HepG2 (cell line): ENCODE data around the gene IL6R. TPM values are rescaled to one million over a fixed set of nuclear protein-coding genes. Genes with fewer than 3 reads are reported as not detected.
A peak's percentile ranks its signal among the peaks of the same experiment; 100 is the strongest.

ENCODE experiments used
- ARNTL ChIP-seq: sonication (generic); formaldehyde crosslinking; IDR thresholded peaks from 2 replicates; pipeline ENCODE4 v1.4.0; 2020; ENCODE audit warnings: mild to moderate bottlenecking, missing genetic modification reagents
- BORCS8-MEF2B ChIP-seq: sonication (generic); formaldehyde crosslinking; IDR thresholded peaks from 2 replicates; pipeline ENCODE4 v1.8.0; 2022; ENCODE audit warnings: mild to moderate bottlenecking, missing genetic modification reagents
- FOSL2 ChIP-seq: sonication (generic); formaldehyde crosslinking; IDR thresholded peaks from 2 replicates; pipeline ENCODE4 v1.4.0; 2020; ENCODE audit warnings: missing genetic modification reagents
- HMG20A ChIP-seq: IDR thresholded peaks from 2 replicates; pipeline ENCODE4 v1.6.1; 2016; ENCODE audit warnings: borderline replicate concordance
- ISX ChIP-seq: sonication (generic); formaldehyde crosslinking; conservative IDR thresholded peaks from 2 replicates; pipeline ENCODE4 v1.5.0; 2020; ENCODE audit warnings: missing genetic modification reagents
- MTA1 ChIP-seq: sonication (generic); formaldehyde crosslinking; IDR thresholded peaks from 2 replicates; pipeline ENCODE4 v1.4.0; 2020; ENCODE audit warnings: missing genetic modification reagents, mild to moderate bottlenecking, borderline replicate concordance
- MYC ChIP-seq: sonication (generic); formaldehyde crosslinking; IDR thresholded peaks from 2 replicates; pipeline ENCODE4 v1.9.0; 2021; ENCODE audit warnings: missing genetic modification reagents, borderline replicate concordance
- POLR2A ChIP-seq, 2 experiments: IDR thresholded peaks; 2 replicates each; pipeline ENCODE4 v1.6.1; 2011; ENCODE audit warnings: low read depth in 2 of 2, low read length in 2 of 2, mild to moderate bottlenecking in 1 of 2, moderate library complexity in 1 of 2; ENCODE audit not compliant: insufficient read depth in 1 of 2
- PTBP1 ChIP-seq: fragments of 200-400 bp; formaldehyde crosslinking; IDR thresholded peaks from 2 replicates; pipeline ENCODE4 v1.6.1; 2018; ENCODE audit warnings: low read length, low read depth; ENCODE audit not compliant: poor library complexity, severe bottlenecking
- RAD21 ChIP-seq: fragments of 450-650 bp; formaldehyde crosslinking; IDR thresholded peaks from 2 replicates; pipeline ENCODE4 v1.5.0; 2020; ENCODE audit warnings: mild to moderate bottlenecking
- SOX13 ChIP-seq, 3 experiments: fragments of 450-650 bp in 1 of 3; sonication (generic) in 1 of 3; formaldehyde crosslinking in 1 of 3; IDR thresholded peaks in 2 of 3; conservative IDR thresholded peaks in 1 of 3; 2 replicates each; pipeline versions ENCODE4 v1.5.0 to v1.6.1; 2016 to 2020; ENCODE audit warnings: antibody characterized with exemption in 1 of 3, mild to moderate bottlenecking in 1 of 3, missing compliant biosample characterization in 1 of 3, missing genetic modification reagents in 1 of 3, moderate library complexity in 1 of 3
- ZMYM2 ChIP-seq: sonication (generic); formaldehyde crosslinking; IDR thresholded peaks from 2 replicates; pipeline ENCODE4 v1.8.0; 2022; ENCODE audit warnings: mild to moderate bottlenecking, missing genetic modification reagents
- ZNF251 ChIP-seq: sonication (generic); formaldehyde crosslinking; IDR thresholded peaks from 2 replicates; pipeline ENCODE4 v1.9.0; 2021; ENCODE audit warnings: mild to moderate bottlenecking, missing genetic modification reagents
- ZNF256 ChIP-seq: sonication (generic); formaldehyde crosslinking; conservative IDR thresholded peaks from 2 replicates; pipeline ENCODE4 v1.4.0; 2020; ENCODE audit warnings: missing genetic modification reagents
- ZNF446 ChIP-seq: sonication (generic); formaldehyde crosslinking; IDR thresholded peaks from 2 replicates; pipeline ENCODE4 v1.5.0; 2020; ENCODE audit warnings: mild to moderate bottlenecking, missing genetic modification reagents
- ZNF768 ChIP-seq: sonication (generic); formaldehyde crosslinking; IDR thresholded peaks from 2 replicates; pipeline ENCODE4 v1.4.0; 2020; ENCODE audit warnings: missing genetic modification reagents
- ZSCAN21 ChIP-seq: sonication (generic); formaldehyde crosslinking; IDR thresholded peaks from 2 replicates; pipeline ENCODE4 v1.8.0; 2022; ENCODE audit warnings: mild to moderate bottlenecking, missing genetic modification reagents, moderate library complexity, borderline replicate concordance
- polyA plus RNA-seq, 8 experiments: library from polyadenylated mRNA; depleted of rRNA in 3 of 8; stranded (reverse) in 7 of 8; unstranded in 1 of 8; fragments of >200 nt; fragmentation: Illumina TruSeq in 4 of 8; extraction: Trizol in 4 of 8; gene quantifications; 2 replicates each; pipeline versions ENCODE4 v1.2.1 to v1.2.3, GENCODE V29; 2011 to 2016; ENCODE audit warnings: low read depth in 4 of 8, missing spikeins in 1 of 8, mixed read lengths in 1 of 8; ENCODE audit not compliant: insufficient read depth in 1 of 8
- total RNA-seq, 5 experiments: library from RNA; depleted of rRNA; stranded (reverse); fragments of >200 nt; fragmentation: Illumina TruSeq; extraction: Trizol; gene quantifications; 2 replicates each; pipeline ENCODE4 v1.2.3, GENCODE V29; 2016; ENCODE audit warnings: low read depth in 1 of 5
- TF ChIP-seq, protein P1 (sequence below): sonication (generic); formaldehyde crosslinking; conservative IDR thresholded peaks from 2 replicates; pipeline ENCODE4 v1.4.0; 2020; ENCODE audit warnings: missing genetic modification reagents
- TF ChIP-seq, protein P2 (sequence below): sonication (generic); formaldehyde crosslinking; IDR thresholded peaks from 2 replicates; pipeline ENCODE4 v1.8.0; 2022; ENCODE audit warnings: missing genetic modification reagents, mild to moderate bottlenecking, inconsistent platforms, borderline replicate concordance
- TF ChIP-seq, protein P3 (sequence below): sonication (generic); formaldehyde crosslinking; IDR thresholded peaks from 2 replicates; pipeline ENCODE4 v1.5.0; 2020; ENCODE audit warnings: mild to moderate bottlenecking, missing genetic modification reagents, borderline replicate concordance
- TF ChIP-seq, protein P4 (sequence below): sonication (generic); formaldehyde crosslinking; IDR thresholded peaks from 2 replicates; pipeline ENCODE4 v1.5.0; 2020; ENCODE audit warnings: mild to moderate bottlenecking, missing genetic modification reagents, moderate library complexity

IL6R gene
- total and polyA plus RNA-seq, 2 of the 13 experiments (the other 11 are each of a cell fraction or from before 2014, with no cell fraction given) = 5.0 to 24.5 TPM

DNA sequence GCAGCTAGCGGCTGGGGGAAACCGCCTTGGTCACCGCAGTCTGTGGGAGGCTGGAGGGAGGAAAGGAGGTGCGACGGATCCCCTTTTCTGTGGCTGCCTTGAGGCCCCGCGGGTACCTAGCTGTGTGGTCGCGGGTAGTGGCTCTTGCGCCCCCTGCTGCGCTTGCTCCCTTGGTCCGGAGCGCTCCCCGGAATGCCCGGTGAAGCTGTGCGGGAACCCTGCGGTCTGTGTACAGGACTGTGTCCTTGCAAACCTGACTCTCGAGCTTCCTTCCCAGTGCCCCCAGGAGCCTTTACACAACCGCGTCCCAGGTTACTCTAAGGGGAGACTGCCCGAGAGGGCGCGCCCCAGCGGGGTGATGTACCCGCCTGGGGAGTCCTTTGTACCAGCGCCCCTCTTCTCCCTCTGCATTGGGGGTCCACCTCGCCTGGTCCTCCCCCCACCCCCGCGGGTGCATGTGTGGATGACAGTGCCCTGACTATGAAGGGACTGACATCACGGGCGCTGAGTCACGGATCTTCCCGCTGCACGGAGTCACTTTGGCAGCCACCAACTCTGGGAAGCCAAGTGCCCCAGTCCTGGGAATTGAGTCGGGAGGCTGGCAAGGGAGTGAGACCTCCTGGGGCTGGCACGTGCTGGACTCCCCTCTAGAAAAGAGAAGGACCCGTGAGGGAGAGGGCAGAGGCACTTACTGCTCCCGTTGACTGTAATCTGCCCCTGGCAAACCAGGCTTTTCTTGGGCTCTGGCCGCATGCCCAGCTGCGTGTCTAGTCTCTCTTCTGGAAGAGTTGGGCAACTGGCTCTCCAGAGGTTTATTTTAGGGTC lies 816 bp downstream of the IL6R start (continued):
- TF ChIP-seq MTA1 (CRISPR knock-in tag) (peak; percentile 9; the same call in 1 of the 2 replicates), FOSL2 (CRISPR knock-in tag) (peak; percentile 62), ZSCAN21 (peak; percentile 65; the same call in 1 of the 2 replicates), BORCS8-MEF2B (CRISPR knock-in tag) (no peak), RAD21 (CRISPR knock-in tag) (peak; percentile 72), ARNTL (CRISPR knock-in tag) (no peak), PTBP1 (no peak), ZNF446 (no peak), ZMYM2 (no peak; the same call in 1 of the 2 replicates), HMG20A (CRISPR knock-in tag) (no peak), POLR2A (IDR thresholded peaks at IDR 0.05; ENCODE audit: insufficient read depth in 1 of 2, low read depth in 2 of 2, low read length in 2 of 2) (peak in 1 of 2 experiments; percentile 50; a peak in 2 of 4 replicates), ISX (CRISPR knock-in tag) (no peak), ZNF256 (CRISPR knock-in tag) (no peak), ZNF251 (CRISPR knock-in tag) (no peak), ZNF768 (CRISPR knock-in tag) (no peak), MYC (CRISPR knock-in tag) (no peak), SOX13 (IDR thresholded peaks at IDR 0.05) (no peak), SOX13 (CRISPR knock-in tag; conservative IDR thresholded peaks at IDR 0.05 in 1 of 2, IDR thresholded peaks at IDR 0.05 in 1 of 2) (no peak)
- TF ChIP-seq, protein P1, sequence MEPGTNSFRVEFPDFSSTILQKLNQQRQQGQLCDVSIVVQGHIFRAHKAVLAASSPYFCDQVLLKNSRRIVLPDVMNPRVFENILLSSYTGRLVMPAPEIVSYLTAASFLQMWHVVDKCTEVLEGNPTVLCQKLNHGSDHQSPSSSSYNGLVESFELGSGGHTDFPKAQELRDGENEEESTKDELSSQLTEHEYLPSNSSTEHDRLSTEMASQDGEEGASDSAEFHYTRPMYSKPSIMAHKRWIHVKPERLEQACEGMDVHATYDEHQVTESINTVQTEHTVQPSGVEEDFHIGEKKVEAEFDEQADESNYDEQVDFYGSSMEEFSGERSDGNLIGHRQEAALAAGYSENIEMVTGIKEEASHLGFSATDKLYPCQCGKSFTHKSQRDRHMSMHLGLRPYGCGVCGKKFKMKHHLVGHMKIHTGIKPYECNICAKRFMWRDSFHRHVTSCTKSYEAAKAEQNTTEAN (CRISPR knock-in tag) = 0 out of 2 replicates have a peak, but pooled peaks have one; percentile 34
- TF ChIP-seq, protein P2, sequence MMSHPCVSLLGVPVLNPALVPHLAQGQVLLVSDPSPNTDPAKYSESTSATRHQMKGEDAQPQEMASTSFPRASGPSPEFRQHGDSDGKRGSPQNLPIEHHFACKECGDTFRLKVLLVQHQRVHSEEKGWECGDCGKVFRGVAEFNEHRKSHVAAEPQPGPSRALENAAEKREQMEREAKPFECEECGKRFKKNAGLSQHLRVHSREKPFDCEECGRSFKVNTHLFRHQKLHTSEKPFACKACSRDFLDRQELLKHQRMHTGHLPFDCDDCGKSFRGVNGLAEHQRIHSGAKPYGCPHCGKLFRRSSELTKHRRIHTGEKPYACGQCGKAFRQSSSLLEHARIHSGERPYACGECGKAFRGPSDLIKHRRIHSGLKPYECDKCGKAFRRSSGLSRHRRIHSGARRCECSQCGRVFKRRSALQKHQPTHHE (CRISPR knock-in tag) = 0 out of 2 replicates have a peak, but pooled peaks have one; percentile 22
- TF ChIP-seq, protein P3, sequence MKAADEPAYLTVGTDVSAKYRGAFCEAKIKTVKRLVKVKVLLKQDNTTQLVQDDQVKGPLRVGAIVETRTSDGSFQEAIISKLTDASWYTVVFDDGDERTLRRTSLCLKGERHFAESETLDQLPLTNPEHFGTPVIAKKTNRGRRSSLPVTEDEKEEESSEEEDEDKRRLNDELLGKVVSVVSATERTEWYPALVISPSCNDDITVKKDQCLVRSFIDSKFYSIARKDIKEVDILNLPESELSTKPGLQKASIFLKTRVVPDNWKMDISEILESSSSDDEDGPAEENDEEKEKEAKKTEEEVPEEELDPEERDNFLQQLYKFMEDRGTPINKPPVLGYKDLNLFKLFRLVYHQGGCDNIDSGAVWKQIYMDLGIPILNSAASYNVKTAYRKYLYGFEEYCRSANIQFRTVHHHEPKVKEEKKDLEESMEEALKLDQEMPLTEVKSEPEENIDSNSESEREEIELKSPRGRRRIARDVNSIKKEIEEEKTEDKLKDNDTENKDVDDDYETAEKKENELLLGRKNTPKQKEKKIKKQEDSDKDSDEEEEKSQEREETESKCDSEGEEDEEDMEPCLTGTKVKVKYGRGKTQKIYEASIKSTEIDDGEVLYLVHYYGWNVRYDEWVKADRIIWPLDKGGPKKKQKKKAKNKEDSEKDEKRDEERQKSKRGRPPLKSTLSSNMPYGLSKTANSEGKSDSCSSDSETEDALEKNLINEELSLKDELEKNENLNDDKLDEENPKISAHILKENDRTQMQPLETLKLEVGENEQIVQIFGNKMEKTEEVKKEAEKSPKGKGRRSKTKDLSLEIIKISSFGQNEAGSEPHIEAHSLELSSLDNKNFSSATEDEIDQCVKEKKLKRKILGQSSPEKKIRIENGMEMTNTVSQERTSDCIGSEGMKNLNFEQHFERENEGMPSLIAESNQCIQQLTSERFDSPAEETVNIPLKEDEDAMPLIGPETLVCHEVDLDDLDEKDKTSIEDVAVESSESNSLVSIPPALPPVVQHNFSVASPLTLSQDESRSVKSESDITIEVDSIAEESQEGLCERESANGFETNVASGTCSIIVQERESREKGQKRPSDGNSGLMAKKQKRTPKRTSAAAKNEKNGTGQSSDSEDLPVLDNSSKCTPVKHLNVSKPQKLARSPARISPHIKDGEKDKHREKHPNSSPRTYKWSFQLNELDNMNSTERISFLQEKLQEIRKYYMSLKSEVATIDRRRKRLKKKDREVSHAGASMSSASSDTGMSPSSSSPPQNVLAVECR (CRISPR knock-in tag) = 0 out of 2 replicates have a peak, but pooled peaks have one; percentile 7
- TF ChIP-seq, protein P4, sequence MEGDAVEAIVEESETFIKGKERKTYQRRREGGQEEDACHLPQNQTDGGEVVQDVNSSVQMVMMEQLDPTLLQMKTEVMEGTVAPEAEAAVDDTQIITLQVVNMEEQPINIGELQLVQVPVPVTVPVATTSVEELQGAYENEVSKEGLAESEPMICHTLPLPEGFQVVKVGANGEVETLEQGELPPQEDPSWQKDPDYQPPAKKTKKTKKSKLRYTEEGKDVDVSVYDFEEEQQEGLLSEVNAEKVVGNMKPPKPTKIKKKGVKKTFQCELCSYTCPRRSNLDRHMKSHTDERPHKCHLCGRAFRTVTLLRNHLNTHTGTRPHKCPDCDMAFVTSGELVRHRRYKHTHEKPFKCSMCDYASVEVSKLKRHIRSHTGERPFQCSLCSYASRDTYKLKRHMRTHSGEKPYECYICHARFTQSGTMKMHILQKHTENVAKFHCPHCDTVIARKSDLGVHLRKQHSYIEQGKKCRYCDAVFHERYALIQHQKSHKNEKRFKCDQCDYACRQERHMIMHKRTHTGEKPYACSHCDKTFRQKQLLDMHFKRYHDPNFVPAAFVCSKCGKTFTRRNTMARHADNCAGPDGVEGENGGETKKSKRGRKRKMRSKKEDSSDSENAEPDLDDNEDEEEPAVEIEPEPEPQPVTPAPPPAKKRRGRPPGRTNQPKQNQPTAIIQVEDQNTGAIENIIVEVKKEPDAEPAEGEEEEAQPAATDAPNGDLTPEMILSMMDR (CRISPR knock-in tag) = peak; percentile 88
